HEK293 (cell line): ENCODE results near the gene MRPL55.

Source experiments
- AEBP2 ChIP-seq: fragments of 450-650 bp; formaldehyde crosslinking; IDR thresholded peaks from 2 replicates; pipeline ENCODE4 v1.5.1; 2016; ENCODE audit warnings: missing biosample characterization, missing genetic modification characterization, borderline replicate concordance
- BCL6B ChIP-seq: fragments of 450-650 bp; formaldehyde crosslinking; IDR thresholded peaks from 2 replicates; pipeline ENCODE4 v1.5.1; 2017; ENCODE audit warnings: missing biosample characterization, missing genetic modification characterization
- EGR2 ChIP-seq: fragments of 450-650 bp; formaldehyde crosslinking; IDR thresholded peaks from 2 replicates; pipeline ENCODE4 v1.5.1; 2016; ENCODE audit warnings: low read depth, missing biosample characterization, missing genetic modification characterization
- HOXC10 ChIP-seq: sonication (generic); formaldehyde crosslinking; IDR thresholded peaks from 2 replicates; pipeline ENCODE4 v1.8.1; 2023; ENCODE audit warnings: mild to moderate bottlenecking, missing genetic modification reagents
- KLF1 ChIP-seq: fragments of 450-650 bp; formaldehyde crosslinking; IDR thresholded peaks from 2 replicates; pipeline ENCODE4 v1.5.1; 2016; ENCODE audit warnings: missing biosample characterization, missing genetic modification characterization
- KLF17 ChIP-seq: fragments of 450-650 bp; formaldehyde crosslinking; IDR thresholded peaks from 2 replicates; pipeline ENCODE4 v1.5.1; 2016; ENCODE audit warnings: missing biosample characterization, missing genetic modification characterization
- MYNN ChIP-seq: fragments of 450-650 bp; formaldehyde crosslinking; IDR thresholded peaks from 2 replicates; pipeline ENCODE4 v1.5.1; 2016; ENCODE audit warnings: missing biosample characterization, missing genetic modification characterization, borderline replicate concordance
- MZF1 ChIP-seq: fragments of 450-650 bp; formaldehyde crosslinking; IDR thresholded peaks from 2 replicates; pipeline ENCODE4 v1.5.1; 2017; ENCODE audit warnings: missing biosample characterization, missing genetic modification characterization, borderline replicate concordance
- PRDM1 ChIP-seq: fragments of 450-650 bp; formaldehyde crosslinking; IDR thresholded peaks from 2 replicates; pipeline ENCODE4; 2016; ENCODE audit warnings: missing biosample characterization, missing genetic modification characterization
- RBAK ChIP-seq: fragments of 450-650 bp; formaldehyde crosslinking; IDR thresholded peaks from 2 replicates; pipeline ENCODE4 v1.5.1; 2016; ENCODE audit warnings: missing biosample characterization, missing genetic modification characterization
- REPIN1 ChIP-seq: fragments of 450-650 bp; formaldehyde crosslinking; IDR thresholded peaks from 2 replicates; pipeline ENCODE4 v1.5.1; 2017; ENCODE audit warnings: missing biosample characterization, missing genetic modification characterization, low read depth
- SALL2 ChIP-seq: fragments of 450-650 bp; formaldehyde crosslinking; IDR thresholded peaks from 2 replicates; pipeline ENCODE4 v1.5.0; 2017; ENCODE audit warnings: missing biosample characterization, mild to moderate bottlenecking, missing genetic modification characterization, borderline replicate concordance
- TRIM28 ChIP-seq: IDR thresholded peaks from 2 replicates; pipeline ENCODE4 v1.6.1; 2011; ENCODE audit warnings: low read length, control low read depth, borderline replicate concordance
- YY1 ChIP-seq: fragments of 450-650 bp; formaldehyde crosslinking; IDR thresholded peaks from 2 replicates; pipeline ENCODE4 v1.5.1; 2018; ENCODE audit warnings: missing biosample characterization, missing genetic modification characterization
- ZBTB49 ChIP-seq: fragments of 450-650 bp; formaldehyde crosslinking; IDR thresholded peaks from 2 replicates; pipeline ENCODE4 v1.5.1; 2016; ENCODE audit warnings: missing biosample characterization, missing genetic modification characterization, low read depth
- ZBTB7A ChIP-seq: fragments of 450-650 bp; formaldehyde crosslinking; IDR thresholded peaks from 2 replicates; pipeline ENCODE4 v1.5.1; 2016; ENCODE audit warnings: low read depth, missing biosample characterization, missing genetic modification characterization
- ZFHX2 ChIP-seq: fragments of 450-650 bp; formaldehyde crosslinking; conservative IDR thresholded peaks from 2 replicates; pipeline ENCODE4 v1.5.1; 2016; ENCODE audit warnings: missing biosample characterization, missing genetic modification characterization
- ZNF169 ChIP-seq: fragments of 450-650 bp; formaldehyde crosslinking; IDR thresholded peaks from 2 replicates; pipeline ENCODE4 v1.5.1; 2016; ENCODE audit warnings: missing biosample characterization, missing genetic modification characterization
- ZNF175 ChIP-seq: fragments of 450-650 bp; formaldehyde crosslinking; IDR thresholded peaks from 2 replicates; pipeline ENCODE4 v1.5.1; 2016; ENCODE audit warnings: missing biosample characterization, missing genetic modification characterization
- ZNF184 ChIP-seq: fragments of 450-650 bp; IDR thresholded peaks from 2 replicates; pipeline ENCODE4 v1.5.1; 2018; ENCODE audit warnings: missing biosample characterization, mild to moderate bottlenecking, missing genetic modification characterization
- ZNF2 ChIP-seq: fragments of 450-650 bp; formaldehyde crosslinking; IDR thresholded peaks from 2 replicates; pipeline ENCODE4 v1.5.1; 2016; ENCODE audit warnings: missing biosample characterization, missing genetic modification characterization
- ZNF248 ChIP-seq: fragments of 450-650 bp; formaldehyde crosslinking; IDR thresholded peaks from 2 replicates; pipeline ENCODE4 v1.5.1; 2017; ENCODE audit warnings: missing biosample characterization, missing genetic modification characterization
- ZNF280C ChIP-seq: fragments of 450-650 bp; formaldehyde crosslinking; IDR thresholded peaks from 2 replicates; pipeline ENCODE4 v1.5.1; 2016; ENCODE audit warnings: missing biosample characterization, missing genetic modification characterization
- ZNF302 ChIP-seq: fragments of 450-650 bp; formaldehyde crosslinking; IDR thresholded peaks from 2 replicates; pipeline ENCODE4 v1.5.1; 2016; ENCODE audit warnings: missing biosample characterization, missing genetic modification characterization, low read depth
- ZNF350 ChIP-seq: fragments of 450-650 bp; formaldehyde crosslinking; IDR thresholded peaks from 2 replicates; pipeline ENCODE4 v1.5.0; 2017; ENCODE audit warnings: missing biosample characterization, mild to moderate bottlenecking, missing genetic modification characterization
- ZNF423 ChIP-seq: fragments of 450-650 bp; formaldehyde crosslinking; IDR thresholded peaks from 2 replicates; pipeline ENCODE4 v1.5.1; 2016; ENCODE audit warnings: missing biosample characterization, missing genetic modification characterization
- ZNF513 ChIP-seq: fragments of 450-650 bp; IDR thresholded peaks from 2 replicates; pipeline ENCODE4 v1.5.1; 2018; ENCODE audit warnings: missing biosample characterization, missing genetic modification characterization
- ZNF670 ChIP-seq: fragments of 450-650 bp; formaldehyde crosslinking; IDR thresholded peaks from 2 replicates; pipeline ENCODE4 v1.5.1; 2016; ENCODE audit warnings: missing biosample characterization, missing genetic modification characterization, low read depth
- ZNF76 ChIP-seq: fragments of 450-650 bp; formaldehyde crosslinking; IDR thresholded peaks from 2 replicates; pipeline ENCODE4; 2016; ENCODE audit warnings: low read depth, missing biosample characterization, missing genetic modification characterization, borderline replicate concordance
- ZNF830 ChIP-seq: fragments of 450-650 bp; IDR thresholded peaks from 2 replicates; pipeline ENCODE4 v1.5.0; 2018; ENCODE audit warnings: missing biosample characterization, missing genetic modification characterization, low read depth, mild to moderate bottlenecking, moderate library complexity
- ZNF837 ChIP-seq: fragments of 450-650 bp; formaldehyde crosslinking; IDR thresholded peaks from 2 replicates; pipeline ENCODE4 v1.5.1; 2016; ENCODE audit warnings: missing biosample characterization, missing genetic modification characterization

MRPL55 gene

GRCh38 chr1:228154670-228155571 is 45.8 kb upstream of the MRPL55 start (continued):
- no peak for TF ChIP-seq ZBTB7A (tag by site-specific recombination)
- TF ChIP-seq ZNF350 (tag by site-specific recombination) = no peak
- no peak for TF ChIP-seq ZNF302
- TF ChIP-seq HOXC10 (CRISPR knock-in tag) = no peak
- TF ChIP-seq ZNF2 (tag by site-specific recombination) = no peak
- TF ChIP-seq ZNF76 (tag by site-specific recombination) = no peak
- TF ChIP-seq MYNN (tag by site-specific recombination) = no peak
- TF ChIP-seq REPIN1 (tag by site-specific recombination) = no peak
- TF ChIP-seq RBAK (tag by site-specific recombination) = no peak
- peak; percentile 75 for TF ChIP-seq EGR2
- TF ChIP-seq KLF1 (tag by site-specific recombination) = peak; percentile 36
- no peak for TF ChIP-seq AEBP2
- no peak for TF ChIP-seq ZNF184 (tag by site-specific recombination)
- TF ChIP-seq TRIM28 = no peak
- TF ChIP-seq ZFHX2 (tag by site-specific recombination) = peak; percentile 72
- TF ChIP-seq KLF17 (tag by site-specific recombination) = peak; percentile 93
- no peak for TF ChIP-seq ZNF830 (tag by site-specific recombination)
- no peak for TF ChIP-seq ZNF837 (tag by site-specific recombination)
- no peak for TF ChIP-seq YY1
- no peak for TF ChIP-seq PRDM1 (tag by site-specific recombination)
- TF ChIP-seq ZNF175 (tag by site-specific recombination) = no peak
- no peak for TF ChIP-seq ZNF670
- TF ChIP-seq ZNF248 (tag by site-specific recombination) = no peak
- TF ChIP-seq ZNF513 = no peak
- no peak for TF ChIP-seq ZNF423 (tag by site-specific recombination)
- no peak for TF ChIP-seq SALL2 (tag by site-specific recombination)
- no peak for TF ChIP-seq ZBTB49 (tag by site-specific recombination)
- TF ChIP-seq BCL6B (tag by site-specific recombination) = no peak
- no peak for TF ChIP-seq MZF1
- no peak for TF ChIP-seq ZNF280C (tag by site-specific recombination)
- no peak for TF ChIP-seq ZNF169 (tag by site-specific recombination)
